Loucy (cell line): ENCODE measurements around the gene SLC9A1.

Experiments
- H2AFZ ChIP-seq: fragments of 200-600 bp; sonication (generic); 2 replicates; pipeline ENCODE4 v1.6.0; 2016; ENCODE audit warnings: antibody characterized with exemption, mild to moderate bottlenecking, low read length, moderate library complexity
- H3F3A ChIP-seq: fragments of 200-600 bp; 2 replicates; pipeline ENCODE4 v1.6.0; 2016; ENCODE audit warnings: antibody characterized with exemption, low read depth, mild to moderate bottlenecking
- H3K27me3 ChIP-seq: fragments of 200-600 bp; sonication (generic); 2 replicates; pipeline ENCODE4 v1.6.1; 2014; ENCODE audit warnings: low read length, mild to moderate bottlenecking; ENCODE audit not compliant: insufficient read depth, poor library complexity, severe bottlenecking
- H3K36me3 ChIP-seq: fragments of 200-600 bp; sonication (generic); 2 replicates; pipeline ENCODE4 v1.6.1; 2016; ENCODE audit warnings: low read length; ENCODE audit not compliant: insufficient read depth
- H3K4me1 ChIP-seq: fragments of 200-600 bp; sonication (generic); 2 replicates; pipeline ENCODE4 v1.5.1; 2014; ENCODE audit warnings: low read length, mild to moderate bottlenecking; ENCODE audit not compliant: insufficient read depth, poor library complexity, severe bottlenecking
- H3K4me2 ChIP-seq: fragments of 200-600 bp; sonication (generic); 2 replicates; pipeline ENCODE4 v1.6.0; 2014; ENCODE audit warnings: antibody characterized with exemption, low read length, low read depth, mild to moderate bottlenecking; ENCODE audit not compliant: poor library complexity, severe bottlenecking
- H3K4me3 ChIP-seq: fragments of 200-600 bp; sonication (generic); 2 replicates; pipeline ENCODE4 v1.5.1; 2014; ENCODE audit warnings: low read length, mild to moderate bottlenecking, mixed read lengths; ENCODE audit not compliant: poor library complexity, severe bottlenecking
- H3K79me2 ChIP-seq: fragments of 200-600 bp; sonication (generic); 2 replicates; pipeline ENCODE4 v1.6.1; 2014; ENCODE audit warnings: low read length; ENCODE audit not compliant: insufficient read depth
- H3K9ac ChIP-seq: fragments of 200-600 bp; sonication (generic); 2 replicates; pipeline ENCODE4 v1.6.0; 2014; ENCODE audit warnings: mild to moderate bottlenecking, low read depth, low read length, moderate library complexity; ENCODE audit not compliant: poor library complexity, severe bottlenecking
- H3K9me2 ChIP-seq: fragments of 200-600 bp; sonication (generic); replicated peaks from 2 replicates; pipeline ENCODE4 v1.6.1; 2016; ENCODE audit warnings: low read depth, low read length, mixed read lengths
- H3K9me3 ChIP-seq: fragments of 200-600 bp; sonication (generic); 2 replicates; pipeline ENCODE4 v1.6.1; 2014; ENCODE audit warnings: mild to moderate bottlenecking, antibody characterized with exemption, low read length, low read depth; ENCODE audit not compliant: insufficient read depth
- H4K20me1 ChIP-seq: fragments of 200-600 bp; sonication (generic); 2 replicates; pipeline ENCODE4 v1.6.0; 2014; ENCODE audit warnings: antibody characterized with exemption, low read length, mild to moderate bottlenecking; ENCODE audit not compliant: insufficient read depth, poor library complexity, severe bottlenecking
- CTCF ChIP-seq: fragments of 200-600 bp; sonication (generic); conservative IDR thresholded peaks from 2 replicates; pipeline ENCODE4 v1.5.1; 2014; ENCODE audit warnings: mild to moderate bottlenecking, antibody characterized with exemption, low read length
- EZH2phosphoT487 ChIP-seq: fragments of 200-600 bp; IDR thresholded peaks from 2 replicates; pipeline ENCODE4 v1.6.1; 2018; ENCODE audit warnings: antibody characterized with exemption, mild to moderate bottlenecking, moderate library complexity, borderline replicate concordance

The SLC9A1 gene

GRCh38 chr1:27132147-27132546 lies 22.8 kb downstream of the SLC9A1 start:
- H3K9me3 ChIP-seq = no peaks in the 10 kb centered on the region
- no peak overlapping the region for H2AFZ ChIP-seq
- no peak overlapping the region for H3K9ac ChIP-seq
- H3K4me1 ChIP-seq = peaks cover 15% of the 10 kb centered on the region
- H4K20me1 ChIP-seq = no peaks in the 10 kb centered on the region
- H3K27me3 ChIP-seq = no peaks in the 10 kb centered on the region
- no peaks in the 10 kb centered on the region for H3K9me2 ChIP-seq
- no peak overlapping the region for H3K4me3 ChIP-seq
- no peaks in the 10 kb centered on the region; the same call in 1 of the 2 replicates for H3K36me3 ChIP-seq
- H3F3A ChIP-seq = no peaks in the 10 kb centered on the region
- no peak overlapping the region for H3K4me2 ChIP-seq
- peaks cover 14% of the 10 kb centered on the region; the same call in 1 of the 2 replicates for H3K79me2 ChIP-seq
- TF ChIP-seq EZH2phosphoT487 (no peak), CTCF (no peak)

- H3K4me3 ChIP-seq = no peak overlapping the region
- no peak overlapping the region for H3K9ac ChIP-seq
- no peak overlapping the region for H2AFZ ChIP-seq
- no peaks in the 10 kb centered on the region; the same call in 1 of the 2 replicates for H3K36me3 ChIP-seq
- no peak for TF ChIP-seq CTCF
- no peak for TF ChIP-seq EZH2phosphoT487
- H4K20me1 ChIP-seq = no peaks in the 10 kb centered on the region
- H3K4me2 ChIP-seq = no peak overlapping the region
- no peaks in the 10 kb centered on the region for H3K9me3 ChIP-seq
- peaks cover 4% of the 10 kb centered on the region for H3K4me1 ChIP-seq
- no peaks in the 10 kb centered on the region for H3K9me2 ChIP-seq
- no peaks in the 10 kb centered on the region for H3K27me3 ChIP-seq
- H3K79me2 ChIP-seq = peaks cover 8% of the 10 kb centered on the region; the same call in 1 of the 2 replicates
- no peaks in the 10 kb centered on the region for H3F3A ChIP-seq
Observed at GRCh38 chr1:27130798-27131197, 24.1 kb downstream of the SLC9A1 start.

- H3K4me3 ChIP-seq = no peak overlapping the region
- H2AFZ ChIP-seq = no peak overlapping the region
- no peaks in the 10 kb centered on the region for H4K20me1 ChIP-seq
- no peaks in the 10 kb centered on the region for H3F3A ChIP-seq
- TF ChIP-seq EZH2phosphoT487 (no peak), CTCF (no peak)
- no peaks in the 10 kb centered on the region; the same call in 1 of the 2 replicates for H3K36me3 ChIP-seq
- no peak overlapping the region for H3K4me2 ChIP-seq
- no peaks in the 10 kb centered on the region for H3K27me3 ChIP-seq
- H3K9ac ChIP-seq = no peak overlapping the region
- H3K9me3 ChIP-seq = no peaks in the 10 kb centered on the region
- no peaks in the 10 kb centered on the region for H3K9me2 ChIP-seq
- peaks cover 4% of the 10 kb centered on the region for H3K4me1 ChIP-seq
- H3K79me2 ChIP-seq = peaks cover 4% of the 10 kb centered on the region; the same call in 1 of the 2 replicates
Observed at GRCh38 chr1:27129225-27129624, 25.7 kb downstream of the SLC9A1 start.
